Transverse colon (tissue), 4 donors: ENCODE measurements around the gene DIPK1A. TPM values are rescaled to one million over a fixed set of nuclear protein-coding genes. Genes with fewer than 3 reads are reported as not detected.
A peak's percentile ranks its signal among the peaks of the same experiment; 100 is the strongest.

Experiments used
- DNase-seq: peaks from one replicate; pipeline ENCODE4 v3.0.0-alpha.2; 2019
- H3K27ac ChIP-seq, 4 donors: fragments of 200-600 bp; sonication (generic); 2 replicates each; pipeline ENCODE4 v1.5.1; 2016 to 2018; ENCODE audit warnings: inconsistent platforms in 4 of 4
- H3K27me3 ChIP-seq: fragments of 200-600 bp; sonication (generic); 2 replicates; pipeline ENCODE4 v1.5.1; 2017; ENCODE audit warnings: inconsistent platforms
- H3K36me3 ChIP-seq, 4 donors: fragments of 200-600 bp; sonication (generic); 2 replicates each; pipeline ENCODE4 v1.5.1; 2017 to 2019; ENCODE audit warnings: inconsistent platforms in 4 of 4
- H3K4me1 ChIP-seq, 4 donors: fragments of 200-600 bp; sonication (generic); 2 replicates each; pipeline ENCODE4 v1.5.1; 2017 to 2020; ENCODE audit warnings: inconsistent platforms in 4 of 4
- H3K4me3 ChIP-seq, 4 donors: fragments of 200-600 bp; sonication (generic); 1 replicate in 1 of 4; 2 replicates in 3 of 4; pipeline versions ENCODE4 v1.5.1 to v1.6.1; 2017 to 2019; ENCODE audit warnings: inconsistent platforms in 4 of 4
- H3K9me3 ChIP-seq, 2 donors: fragments of 200-600 bp; sonication (generic); 2 replicates each; pipeline ENCODE4 v1.5.1; 2017 to 2019; ENCODE audit warnings: inconsistent platforms in 2 of 2
- CTCF ChIP-seq, 5 experiments: fragments of 200-600 bp in 3 of 5; fragments of 450-650 bp in 2 of 5; sonication (generic) in 3 of 5; IDR thresholded peaks; 1 replicate in 2 of 5; 2 replicates in 3 of 5; pipeline ENCODE4 v1.5.1; 2016 to 2017; ENCODE audit warnings: antibody characterized with exemption in 5 of 5, inconsistent platforms in 3 of 5, mild to moderate bottlenecking in 2 of 5, moderate library complexity in 1 of 5
- EP300 ChIP-seq: sonication (generic); formaldehyde crosslinking; IDR thresholded peaks from one replicate; pipeline ENCODE4 v1.6.1; 2017; ENCODE audit warnings: antibody characterized with exemption, low read depth
- POLR2A ChIP-seq: fragments of 450-650 bp; IDR thresholded peaks from one replicate; pipeline ENCODE4 v1.6.1; 2016; ENCODE audit warnings: antibody characterized with exemption, mild to moderate bottlenecking, moderate library complexity
- POLR2AphosphoS5 ChIP-seq, 3 donors: sonication (generic); formaldehyde crosslinking; IDR thresholded peaks; one replicate each; pipeline ENCODE4 v1.6.1; 2016; ENCODE audit warnings: antibody characterized with exemption in 3 of 3
- WGBS, 2 donors: methylation state at CpG; one replicate each; pipeline ENCODE4 v1.1.5; 2018; ENCODE audit warnings: low coverage in 1 of 2; 5-methylcytosine and 5-hydroxymethylcytosine counted together
- in situ Hi-C, 4 donors: fragments of 200-750 bp; cut with MboI; loops; one replicate each; pipeline versions ENCODE4 v1.15.0 to v1.15.1; 2017; ENCODE audit warnings: low sequenced_read_pairs in 3 of 4, low pct_ligation_motif_present in 1 of 4, low pct_unique_long_range_greater_than_20kb in 1 of 4
- intact Hi-C: fragments of 100-400 bp; cut with DNase I; formaldehyde crosslinking; loops from one replicate; pipeline ENCODE4 v1.15.1; 2023; ENCODE audit warnings: low total_unique reads
- total RNA-seq, 4 donors: library from RNA; depleted of rRNA; stranded (reverse); fragments of >200 nt; gene quantifications; one replicate each; pipeline ENCODE4 v1.1.0, GENCODE V29; 2016

DIPK1A gene
- total RNA-seq, 4 donors from 2014 or later: 6.0 to 17.9 (median 11.2) TPM

- Histone ChIP-seq H3K27ac (peak overlapping the region; percentile 59 to 75 (median 73)), H3K4me1 (peaks cover 10 to 51% (median 26%) of the 10 kb centered on the region in 4 donors), H3K27me3 (no peaks in the 10 kb centered on the region), H3K9me3 (no peaks in the 10 kb centered on the region), H3K4me3 (no peak overlapping the region), H3K36me3 (no peaks in the 10 kb centered on the region)
- intact Hi-C loops: no loop called here
- 75 to 83% methylated on average over 7 of the region's 7 CpGs for WGBS, 2 donors
- no peak for DNase-seq
- TF ChIP-seq EP300 (no peak), POLR2A (no peak), CTCF (IDR thresholded peaks at IDR 0.05) (no peak), POLR2AphosphoS5 (IDR thresholded peaks at IDR 0.05) (no peak)
- in situ Hi-C loops: no loop called here
Measured at GRCh38 chr1:92949937-92950817, 11.1 kb downstream of the DIPK1A start.

- 92 to 98% methylated on average over 1 of the region's 1 CpG for WGBS, 2 donors
- no peaks in the 10 kb centered on the region for H3K9me3 ChIP-seq
- intact Hi-C loops: no loop called here
- no peaks in the 10 kb centered on the region for H3K27me3 ChIP-seq
- no peak overlapping the region for H3K27ac ChIP-seq
- peaks cover 14 to 68% (median 39%) of the 10 kb centered on the region in 4 donors for H3K4me1 ChIP-seq
- in situ Hi-C loops: no loop called here
- no peak for DNase-seq
- TF ChIP-seq EP300 (no peak), POLR2AphosphoS5 (IDR thresholded peaks at IDR 0.05) (no peak), POLR2A (no peak), CTCF (IDR thresholded peaks at IDR 0.05) (no peak)
- H3K36me3 ChIP-seq: no peaks in the 10 kb centered on the region
- H3K4me3 ChIP-seq: no peak overlapping the region
Measured at GRCh38 chr1:92948071-92948470, 13.2 kb downstream of the DIPK1A start.

- peak overlapping the region in 1 of 4 donors; percentile 43 for H3K27ac ChIP-seq
- no peaks in the 10 kb centered on the region for H3K27me3 ChIP-seq
- TF ChIP-seq POLR2A (no peak), EP300 (no peak), POLR2AphosphoS5 (IDR thresholded peaks at IDR 0.05) (no peak), CTCF (IDR thresholded peaks at IDR 0.05) (no peak)
- WGBS, 2 donors: 81 to 84% methylated on average over 4 of the region's 4 CpGs
- in situ Hi-C loops: no loop called here
- intact Hi-C loops: no loop called here
- H3K4me1 ChIP-seq: peaks cover 8 to 60% (median 38%) of the 10 kb centered on the region in 4 donors
- H3K36me3 ChIP-seq: no peaks in the 10 kb centered on the region
- DNase-seq: no peak
- no peaks in the 10 kb centered on the region for H3K9me3 ChIP-seq
- no peak overlapping the region for H3K4me3 ChIP-seq
Measured at GRCh38 chr1:92945748-92946270, 15.5 kb downstream of the DIPK1A start.

- intact Hi-C loops (no loop called here), in situ Hi-C loops (no loop called here)
- 83 to 100% methylated on average over 2 to 3 of the region's 3 CpGs for WGBS, 2 donors
- Histone ChIP-seq H3K27ac (peak overlapping the region; percentile 35 to 43 (median 38)), H3K4me3 (no peak overlapping the region), H3K36me3 (no peaks in the 10 kb centered on the region), H3K9me3 (no peaks in the 10 kb centered on the region), H3K4me1 (peaks cover 8 to 53% (median 32%) of the 10 kb centered on the region in 4 donors), H3K27me3 (no peaks in the 10 kb centered on the region)
- TF ChIP-seq CTCF (IDR thresholded peaks at IDR 0.05): no peak
- TF ChIP-seq POLR2AphosphoS5 (IDR thresholded peaks at IDR 0.05): no peak
- TF ChIP-seq POLR2A: no peak
- TF ChIP-seq EP300: no peak
- DNase-seq: no peak
Measured at GRCh38 chr1:92944901-92945747, 16.1 kb downstream of the DIPK1A start.
